Measurements from ENCODE around the gene TMEM204.

GRCh38 chr16:1487395-1488053 lies 45.9 kb upstream of the TMEM204 start:
- TF ChIP-seq EZH2 (IDR thresholded peaks at IDR 0.05; ENCODE audit: low read depth), result no peak
- TF ChIP-seq CTCF (conservative IDR thresholded peaks at IDR 0.05), result no peak

All from PC-9 (cell line).